HG03378 (cell line): ENCODE data around the gene PREX1.
"Not testable (repeated sequence)": the region's sequence is repeated elsewhere in the genome, so short reads cannot be mapped to it uniquely, and the experiment has no call there.

Source experiments
- ATAC-seq: cut with Tn5 transposase; IDR thresholded peaks from one replicate; pipeline ENCODE4 v1.9.1; 2021; ENCODE audit warnings: mild to moderate bottlenecking, moderate library complexity; ENCODE audit not compliant: unreplicated experiment

PREX1 gene

GRCh38 chr20:48849299-48849698 lies 21.5 kb upstream of the PREX1 start:
- no peak for ATAC-seq

- no peak for ATAC-seq
Measured at GRCh38 chr20:48847498-48848205, 19.9 kb upstream of the PREX1 start.

- peak; percentile 90 for ATAC-seq
Measured at GRCh38 chr20:48846516-48847492, 19.0 kb upstream of the PREX1 start.

GRCh38 chr20:48845721-48846306 lies 18.0 kb upstream of the PREX1 start:
- ATAC-seq, result no peak

- ATAC-seq, result no peak
Measured at GRCh38 chr20:48844996-48845395, 17.2 kb upstream of the PREX1 start.

- not testable (repeated sequence) for ATAC-seq
Measured at GRCh38 chr20:48843896-48844295, 16.1 kb upstream of the PREX1 start.

GRCh38 chr20:48843057-48843806 lies 15.4 kb upstream of the PREX1 start:
- no peak for ATAC-seq

- no peak for ATAC-seq
Measured at GRCh38 chr20:48841875-48842529, 14.2 kb upstream of the PREX1 start.

- no peak for ATAC-seq
Measured at GRCh38 chr20:48841196-48841874, 13.5 kb upstream of the PREX1 start.

GRCh38 chr20:48839154-48839917 lies 11.5 kb upstream of the PREX1 start:
- no peak for ATAC-seq

GRCh38 chr20:48837014-48837413 lies 9.2 kb upstream of the PREX1 start:
- no peak for ATAC-seq

- ATAC-seq, result no peak
Measured at GRCh38 chr20:48835390-48835789, 7.6 kb upstream of the PREX1 start.

- ATAC-seq, result no peak
Measured at GRCh38 chr20:48834278-48834677, 6.5 kb upstream of the PREX1 start.

GRCh38 chr20:48832405-48832730 lies 4.6 kb upstream of the PREX1 start:
- ATAC-seq, result no peak

- no peak for ATAC-seq
Measured at GRCh38 chr20:48831718-48832404, 4.1 kb upstream of the PREX1 start.

- no peak for ATAC-seq
Measured at GRCh38 chr20:48830826-48831318, 3.1 kb upstream of the PREX1 start.

- ATAC-seq, result no peak
Measured at GRCh38 chr20:48829940-48830339, 2.1 kb upstream of the PREX1 start.

- ATAC-seq, result no peak
Measured at GRCh38 chr20:48828734-48829460, 1.1 kb upstream of the PREX1 start.
